Neural crest cell (in vitro differentiated cells): ENCODE results near the gene CDYL. TPM values are rescaled to one million over a fixed set of nuclear protein-coding genes. Genes with fewer than 3 reads are reported as not detected.

Experiments used
- DNase-seq: peaks from one replicate; pipeline ENCODE4 v3.0.0; 2021; ENCODE audit warnings: low read depth, mixed read lengths, low spot score
- H3K27ac Mint-ChIP-seq: one replicate; pipeline ENCODE4 v1.8.0; 2021; ENCODE audit warnings: mild to moderate bottlenecking, mixed read lengths; ENCODE audit not compliant: unreplicated experiment
- H3K27me3 Mint-ChIP-seq: 2 replicates; pipeline ENCODE4 v1.8.0; 2021; ENCODE audit warnings: low read depth, mild to moderate bottlenecking, mixed read lengths
- H3K36me3 Mint-ChIP-seq: 2 replicates; pipeline ENCODE4 v1.8.0; 2021; ENCODE audit warnings: low read depth, mild to moderate bottlenecking, mixed read lengths
- H3K4me1 Mint-ChIP-seq: 2 replicates; pipeline ENCODE4 v1.8.0; 2021; ENCODE audit warnings: mixed read lengths
- H3K4me3 Mint-ChIP-seq: one replicate; pipeline ENCODE4 v1.8.0; 2021; ENCODE audit warnings: mild to moderate bottlenecking, mixed read lengths
- H3K9me3 Mint-ChIP-seq: 2 replicates; pipeline ENCODE4 v1.8.0; 2021; ENCODE audit warnings: mixed read lengths
- total RNA-seq: library from RNA; stranded (reverse); gene quantifications from 2 replicates; pipeline ENCODE4 v1.2.1, GENCODE V29; 2021
- TF ChIP-seq, protein P1 (sequence below): fragments of 200-600 bp; sonication (generic); conservative IDR thresholded peaks from 2 replicates; pipeline ENCODE4 v1.5.0; 2021; ENCODE audit warnings: antibody characterized with exemption, mild to moderate bottlenecking

Gene CDYL
- total RNA-seq, 1 donor from 2014 or later, result 54.2 TPM

DNA sequence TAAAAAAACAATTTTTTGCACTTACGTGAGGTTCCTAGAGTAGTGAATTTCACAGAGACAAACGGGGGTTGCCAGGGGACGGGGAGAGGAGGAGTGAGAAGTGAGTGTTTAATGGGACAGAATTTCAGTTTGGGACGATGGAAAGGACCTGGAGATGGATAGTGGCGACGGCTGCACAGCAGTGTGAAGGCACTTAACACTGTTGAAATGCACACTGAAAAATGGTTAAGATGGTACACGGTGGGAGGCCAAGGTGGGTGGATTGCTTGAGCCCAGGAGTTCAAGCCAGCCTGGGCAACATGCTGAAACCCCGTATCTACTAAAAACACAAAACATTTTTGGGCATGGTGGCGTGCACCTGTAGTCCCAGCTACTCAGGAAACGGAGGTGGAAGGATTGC lies 196.2 kb downstream of the CDYL start:
- no peak overlapping the region for H3K27ac Mint-ChIP-seq
- peaks cover 3% of the 10 kb centered on the region for H3K27me3 Mint-ChIP-seq
- H3K9me3 Mint-ChIP-seq, result peaks cover 3% of the 10 kb centered on the region
- no peak overlapping the region for H3K4me3 Mint-ChIP-seq
- H3K36me3 Mint-ChIP-seq, result peaks cover 6% of the 10 kb centered on the region
- no peak for DNase-seq
- H3K4me1 Mint-ChIP-seq, result peaks cover 8% of the 10 kb centered on the region
- TF ChIP-seq, protein P1, sequence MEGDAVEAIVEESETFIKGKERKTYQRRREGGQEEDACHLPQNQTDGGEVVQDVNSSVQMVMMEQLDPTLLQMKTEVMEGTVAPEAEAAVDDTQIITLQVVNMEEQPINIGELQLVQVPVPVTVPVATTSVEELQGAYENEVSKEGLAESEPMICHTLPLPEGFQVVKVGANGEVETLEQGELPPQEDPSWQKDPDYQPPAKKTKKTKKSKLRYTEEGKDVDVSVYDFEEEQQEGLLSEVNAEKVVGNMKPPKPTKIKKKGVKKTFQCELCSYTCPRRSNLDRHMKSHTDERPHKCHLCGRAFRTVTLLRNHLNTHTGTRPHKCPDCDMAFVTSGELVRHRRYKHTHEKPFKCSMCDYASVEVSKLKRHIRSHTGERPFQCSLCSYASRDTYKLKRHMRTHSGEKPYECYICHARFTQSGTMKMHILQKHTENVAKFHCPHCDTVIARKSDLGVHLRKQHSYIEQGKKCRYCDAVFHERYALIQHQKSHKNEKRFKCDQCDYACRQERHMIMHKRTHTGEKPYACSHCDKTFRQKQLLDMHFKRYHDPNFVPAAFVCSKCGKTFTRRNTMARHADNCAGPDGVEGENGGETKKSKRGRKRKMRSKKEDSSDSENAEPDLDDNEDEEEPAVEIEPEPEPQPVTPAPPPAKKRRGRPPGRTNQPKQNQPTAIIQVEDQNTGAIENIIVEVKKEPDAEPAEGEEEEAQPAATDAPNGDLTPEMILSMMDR, result no peak

DNA sequence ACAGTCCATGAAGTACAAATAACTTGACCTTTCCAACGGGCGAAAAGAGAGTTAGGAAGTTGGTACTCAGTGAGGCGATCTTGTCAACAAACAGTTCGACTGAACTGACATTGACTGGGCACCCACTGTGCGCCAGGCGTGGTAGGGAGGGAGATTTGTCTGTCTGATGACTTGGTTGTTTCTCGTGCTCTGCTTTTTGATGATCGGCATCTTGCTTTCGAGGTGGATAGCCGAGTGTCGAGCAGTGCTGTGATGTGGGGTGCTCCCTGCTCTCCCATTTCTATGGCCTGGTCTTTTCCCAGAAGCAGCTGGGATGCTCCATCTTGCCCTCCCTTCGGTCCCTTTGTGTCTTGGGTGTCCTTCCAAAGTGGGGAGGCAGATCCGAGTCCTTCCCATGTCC lies 197.2 kb downstream of the CDYL start:
- no peak overlapping the region for H3K27ac Mint-ChIP-seq
- peaks cover 3% of the 10 kb centered on the region for H3K9me3 Mint-ChIP-seq
- H3K4me3 Mint-ChIP-seq, result no peak overlapping the region
- peaks cover 3% of the 10 kb centered on the region for H3K27me3 Mint-ChIP-seq
- peaks cover 6% of the 10 kb centered on the region for H3K36me3 Mint-ChIP-seq
- TF ChIP-seq, protein P1, result no peak
- H3K4me1 Mint-ChIP-seq, result peaks cover 8% of the 10 kb centered on the region
- no peak for DNase-seq

DNA sequence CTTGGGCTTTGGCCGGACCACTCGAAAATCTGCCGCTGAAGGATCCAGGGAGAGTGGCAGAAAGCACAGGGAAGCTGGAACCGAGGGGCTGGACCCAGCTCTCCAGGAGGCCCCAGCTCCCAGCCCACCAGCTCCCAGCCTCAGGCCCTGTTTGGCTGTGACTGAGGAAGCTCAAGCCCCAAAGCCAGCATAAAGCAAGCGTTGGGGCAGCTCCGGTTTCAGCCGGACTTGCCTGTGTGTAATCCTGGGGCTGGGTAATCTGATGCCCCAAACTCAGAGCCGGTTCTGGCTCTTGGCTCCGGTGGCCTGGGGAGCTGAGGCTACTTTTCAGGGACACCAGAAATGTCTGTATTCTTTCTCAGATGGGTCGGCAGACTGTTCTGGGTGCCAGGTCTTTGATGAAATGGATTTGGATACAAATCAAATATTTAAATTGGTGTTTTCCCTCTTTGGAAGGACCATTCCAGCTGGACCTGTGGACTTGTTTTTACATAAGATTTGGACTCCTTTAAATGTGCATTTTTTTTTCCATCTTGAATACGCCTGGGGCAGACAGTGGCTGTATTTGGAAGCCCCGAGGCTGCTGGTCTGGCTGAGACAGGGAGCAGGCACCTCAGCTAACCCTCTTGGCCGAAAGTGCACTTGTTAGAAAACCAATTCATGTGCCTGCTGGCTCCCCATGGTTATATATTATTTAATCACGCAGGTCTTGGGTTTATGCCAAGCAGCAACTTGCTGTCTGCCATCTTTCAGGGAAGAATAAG lies 198.0 kb downstream of the CDYL start:
- H3K27ac Mint-ChIP-seq, result no peak overlapping the region
- H3K9me3 Mint-ChIP-seq, result peaks cover 3% of the 10 kb centered on the region
- peaks cover 3% of the 10 kb centered on the region for H3K27me3 Mint-ChIP-seq
- H3K4me1 Mint-ChIP-seq, result peaks cover 8% of the 10 kb centered on the region
- peaks cover 6% of the 10 kb centered on the region for H3K36me3 Mint-ChIP-seq
- TF ChIP-seq, protein P1, result no peak
- DNase-seq, result no peak
- H3K4me3 Mint-ChIP-seq, result no peak overlapping the region

DNA sequence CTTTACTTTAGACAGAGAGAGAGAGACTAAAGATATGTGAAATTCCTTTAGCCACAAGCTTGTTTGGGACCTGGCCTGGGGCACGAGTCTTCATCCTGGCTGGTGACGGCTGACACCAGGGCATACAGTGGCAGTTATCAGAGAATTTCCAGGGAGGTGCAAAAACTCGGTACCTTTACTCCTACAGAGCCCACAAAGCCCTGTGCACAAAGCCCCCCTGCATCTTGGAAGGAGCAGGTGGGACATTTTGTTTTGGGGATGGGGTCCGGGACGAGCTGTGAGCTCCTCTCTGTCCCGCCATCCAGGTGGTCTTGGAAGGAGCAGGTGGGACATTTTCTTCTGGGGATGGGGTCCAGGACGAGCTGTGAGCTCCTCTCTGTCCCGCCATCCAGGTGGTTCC lies 198.8 kb downstream of the CDYL start:
- DNase-seq, result no peak
- Mint-ChIP-seq H3K9me3 (peaks cover 8% of the 10 kb centered on the region), H3K36me3 (peaks cover 9% of the 10 kb centered on the region), H3K4me3 (no peak overlapping the region), H3K27ac (no peak overlapping the region), H3K27me3 (peaks cover 3% of the 10 kb centered on the region), H3K4me1 (peaks cover 3% of the 10 kb centered on the region)
- TF ChIP-seq, protein P1, result no peak

DNA sequence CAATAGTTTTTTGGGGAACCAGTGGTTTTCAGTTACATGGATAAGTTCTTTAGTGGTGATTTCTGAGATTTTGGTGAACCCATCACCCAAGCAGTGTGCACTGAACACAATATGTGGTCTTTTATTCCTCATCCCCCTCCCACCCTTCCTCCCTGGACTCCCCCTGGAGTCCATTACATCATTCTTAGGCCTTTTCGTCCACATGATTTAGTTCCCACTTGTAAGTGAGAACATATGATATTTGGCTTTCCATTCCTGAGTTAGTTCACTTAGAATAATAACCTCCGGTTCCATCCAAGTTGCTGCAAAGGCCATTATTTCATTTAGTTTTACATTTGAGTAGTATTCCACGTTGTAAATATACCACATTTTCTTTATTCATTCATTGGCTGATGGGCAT lies 199.3 kb downstream of the CDYL start:
- TF ChIP-seq, protein P1, result no peak
- no peak overlapping the region for H3K4me3 Mint-ChIP-seq

More for the DNA sequence above, 199.3 kb downstream of the CDYL start:
- peaks cover 11% of the 10 kb centered on the region for H3K9me3 Mint-ChIP-seq
- H3K36me3 Mint-ChIP-seq, result peaks cover 12% of the 10 kb centered on the region
- DNase-seq, result no peak
- H3K27ac Mint-ChIP-seq, result no peak overlapping the region
- H3K27me3 Mint-ChIP-seq, result peaks cover 3% of the 10 kb centered on the region
- H3K4me1 Mint-ChIP-seq, result no peaks in the 10 kb centered on the region
